GM12872 (cell line): ENCODE data around the gene TANC1.

Source experiments
- TF ChIP-seq, protein P1 (sequence below): IDR thresholded peaks from 3 replicates; pipeline ENCODE4 v1.5.1; 2011; ENCODE audit warnings: low read depth, mild to moderate bottlenecking, low read length, moderate library complexity; ENCODE audit not compliant: insufficient read depth

The TANC1 gene

DNA sequence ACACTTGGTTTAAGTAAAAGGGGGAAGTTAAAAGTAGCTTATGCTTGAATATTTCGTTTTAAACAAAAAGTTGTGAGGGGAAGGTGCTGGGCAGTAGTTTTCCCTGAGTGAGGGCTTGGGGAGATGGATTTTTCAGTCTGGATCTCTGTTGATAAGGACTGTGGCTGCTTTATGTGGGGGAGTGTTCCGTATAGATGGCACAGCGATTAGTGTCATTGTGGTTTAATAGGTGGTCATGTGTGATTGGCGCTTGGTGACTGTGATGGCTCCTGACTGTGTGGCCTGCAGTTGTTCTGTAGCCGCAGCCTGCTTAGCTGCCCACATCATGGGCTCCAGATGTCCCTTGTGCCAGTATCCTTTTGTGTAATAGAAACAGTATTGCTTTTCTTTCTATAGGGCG is 161.9 kb downstream of the TANC1 start:
- TF ChIP-seq, protein P1, sequence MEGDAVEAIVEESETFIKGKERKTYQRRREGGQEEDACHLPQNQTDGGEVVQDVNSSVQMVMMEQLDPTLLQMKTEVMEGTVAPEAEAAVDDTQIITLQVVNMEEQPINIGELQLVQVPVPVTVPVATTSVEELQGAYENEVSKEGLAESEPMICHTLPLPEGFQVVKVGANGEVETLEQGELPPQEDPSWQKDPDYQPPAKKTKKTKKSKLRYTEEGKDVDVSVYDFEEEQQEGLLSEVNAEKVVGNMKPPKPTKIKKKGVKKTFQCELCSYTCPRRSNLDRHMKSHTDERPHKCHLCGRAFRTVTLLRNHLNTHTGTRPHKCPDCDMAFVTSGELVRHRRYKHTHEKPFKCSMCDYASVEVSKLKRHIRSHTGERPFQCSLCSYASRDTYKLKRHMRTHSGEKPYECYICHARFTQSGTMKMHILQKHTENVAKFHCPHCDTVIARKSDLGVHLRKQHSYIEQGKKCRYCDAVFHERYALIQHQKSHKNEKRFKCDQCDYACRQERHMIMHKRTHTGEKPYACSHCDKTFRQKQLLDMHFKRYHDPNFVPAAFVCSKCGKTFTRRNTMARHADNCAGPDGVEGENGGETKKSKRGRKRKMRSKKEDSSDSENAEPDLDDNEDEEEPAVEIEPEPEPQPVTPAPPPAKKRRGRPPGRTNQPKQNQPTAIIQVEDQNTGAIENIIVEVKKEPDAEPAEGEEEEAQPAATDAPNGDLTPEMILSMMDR: no peak

DNA sequence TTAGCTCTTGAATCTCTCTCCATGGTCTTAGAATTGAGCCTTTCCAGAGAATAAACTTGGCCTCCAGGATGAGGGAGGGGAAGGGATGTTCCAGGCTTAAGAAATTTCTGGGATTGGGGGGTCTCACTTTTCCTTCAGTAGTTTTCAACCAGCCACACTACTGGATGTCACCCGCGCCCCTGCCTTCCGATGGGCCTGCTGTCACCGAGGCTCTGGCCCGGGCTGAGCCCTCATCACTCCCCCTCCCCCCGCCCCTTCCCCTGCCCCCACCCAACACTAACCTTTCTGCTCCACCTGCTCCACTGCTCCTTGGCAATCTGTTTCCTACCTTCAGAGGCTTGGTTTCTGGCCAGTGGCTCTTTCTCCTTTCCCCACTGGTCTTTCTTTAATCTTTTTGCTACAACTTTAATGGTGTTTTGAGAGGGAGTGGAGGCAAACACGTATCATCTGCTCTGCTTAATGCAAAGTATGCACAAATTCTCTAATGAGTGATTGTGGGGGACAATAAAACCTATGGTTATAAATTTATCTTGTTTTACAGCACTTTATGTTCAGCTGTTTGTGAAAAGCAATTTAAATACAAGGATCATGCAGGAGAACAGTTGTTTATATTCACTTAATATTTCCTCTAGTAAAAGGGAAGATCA is 162.9 kb downstream of the TANC1 start:
- TF ChIP-seq, protein P1: no peak

DNA sequence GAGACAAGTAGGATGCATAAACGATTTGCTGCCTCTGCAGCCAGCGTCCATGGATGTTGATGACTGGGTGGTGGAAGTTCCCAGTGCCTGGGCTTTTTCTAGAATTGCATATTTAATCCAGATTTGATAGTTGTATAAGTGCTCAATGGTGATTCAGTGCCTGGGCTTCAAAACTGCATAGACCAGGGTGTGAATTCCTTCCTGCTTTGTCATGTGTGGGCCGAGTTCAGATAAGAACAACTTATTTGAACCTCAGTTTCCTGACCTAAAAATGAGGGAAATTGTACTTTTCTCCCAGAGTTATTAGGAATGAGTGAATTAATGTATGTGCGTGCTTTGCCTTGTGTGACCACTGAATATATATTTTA is 163.5 kb downstream of the TANC1 start:
- TF ChIP-seq, protein P1: no peak

DNA sequence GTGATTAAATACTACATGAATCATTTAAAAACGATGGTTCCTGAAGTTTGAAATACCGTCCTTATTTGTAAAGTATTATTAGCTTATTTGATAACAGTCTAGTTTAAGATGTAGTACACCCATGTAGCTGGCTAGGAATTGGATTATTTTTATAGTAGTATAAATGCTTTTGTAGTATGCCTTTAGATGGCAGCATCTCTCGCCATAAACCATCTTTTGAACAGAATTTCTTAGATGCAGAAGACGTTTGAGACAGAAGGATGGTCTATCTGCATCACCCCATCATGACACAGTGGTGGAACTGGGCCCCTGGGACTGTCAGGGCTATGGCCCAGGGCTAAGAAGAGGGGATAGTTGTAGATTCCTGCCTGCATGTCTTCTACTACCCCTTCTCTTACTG is 165.4 kb downstream of the TANC1 start:
- TF ChIP-seq, protein P1: no peak

DNA sequence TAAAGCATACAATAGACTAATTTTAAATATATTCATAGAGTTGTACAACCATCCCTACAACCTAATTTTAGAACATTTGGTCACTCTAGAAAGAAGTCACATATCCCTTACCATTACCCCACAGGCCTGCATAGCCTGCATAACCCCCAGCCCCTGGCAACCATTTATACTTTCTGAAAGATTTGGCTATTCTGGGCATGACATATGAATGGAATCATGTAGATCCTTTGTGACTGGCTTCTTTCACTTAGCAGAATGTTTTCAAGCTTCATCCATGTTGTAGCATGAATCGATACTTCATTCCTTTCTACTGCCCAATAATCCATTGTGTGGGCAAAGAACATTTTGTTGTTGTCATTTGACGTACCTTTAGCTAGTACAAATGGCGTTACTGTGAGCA is 166.5 kb downstream of the TANC1 start:
- TF ChIP-seq, protein P1: no peak

DNA sequence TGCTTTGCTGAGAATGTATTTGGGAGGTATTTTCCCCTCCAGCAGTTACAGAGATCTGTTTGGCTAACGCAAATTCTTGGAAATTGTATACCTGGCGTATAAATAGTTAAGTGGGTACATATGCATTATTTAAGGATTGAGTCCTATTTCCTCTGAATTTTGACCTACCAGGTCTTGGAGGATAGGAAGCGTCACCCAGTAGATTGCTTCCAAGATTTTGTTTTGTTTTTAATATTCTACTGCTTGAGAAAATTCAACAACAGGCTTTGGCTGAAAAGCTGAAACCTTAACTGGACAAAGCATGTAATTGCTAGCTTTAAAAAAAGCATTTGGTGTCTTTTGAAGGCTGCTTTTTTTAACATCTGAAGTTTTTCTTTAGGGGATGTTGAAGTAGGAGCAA is 168.0 kb downstream of the TANC1 start:
- TF ChIP-seq, protein P1: no peak

DNA sequence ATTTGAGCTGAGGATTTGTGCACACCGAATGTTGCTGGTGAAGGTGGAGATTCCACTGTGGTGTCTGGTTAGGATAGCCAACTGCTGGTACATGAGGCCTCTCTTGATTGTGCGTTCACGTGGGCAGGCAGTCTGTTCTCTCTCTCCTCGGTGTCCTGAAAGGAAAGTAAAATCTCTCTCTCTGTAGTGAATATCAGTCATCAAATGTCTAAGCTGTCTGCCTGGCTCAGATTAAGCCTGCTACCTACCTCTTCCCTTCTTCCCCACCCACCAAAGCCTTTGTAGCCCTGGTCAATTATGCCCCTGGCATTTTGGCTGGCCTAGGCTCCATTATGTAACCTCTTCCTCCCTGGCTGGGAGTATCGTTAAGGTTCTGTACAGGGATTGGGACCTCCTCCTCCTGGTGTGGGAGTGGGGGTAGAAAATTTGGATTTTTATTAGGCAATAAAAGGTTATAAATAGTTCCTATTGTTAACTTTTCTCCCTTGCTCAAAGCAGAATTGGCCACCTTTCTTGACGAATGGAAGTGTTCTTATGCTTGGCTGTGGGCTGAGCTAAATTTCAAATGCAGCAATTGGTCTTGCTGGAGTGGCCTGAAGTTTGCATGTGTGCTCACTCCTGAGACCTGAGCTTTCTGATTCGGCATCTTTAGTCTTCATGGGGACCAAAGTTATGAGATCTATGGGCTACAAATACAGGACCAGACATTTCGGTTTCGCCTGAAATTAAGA is 169.2 kb downstream of the TANC1 start:
- TF ChIP-seq, protein P1: no peak
